ENCODE results near the gene KLHDC10.
"Not testable (repeated sequence)": the region's sequence is repeated elsewhere in the genome, so short reads cannot be mapped to it uniquely, and the experiment has no call there.

KLHDC10 gene

GRCh38 chr7:130141161-130141883 is 71.0 kb downstream of the KLHDC10 start:
- peak in 1 of 2 donors; percentile 21 for DNase-seq (ENCODE audit: low read depth in 2 of 2)

- DNase-seq (ENCODE audit: low read depth in 2 of 2) = no peak
Measured at GRCh38 chr7:130141884-130142653, 71.7 kb downstream of the KLHDC10 start.

- no peak for DNase-seq (ENCODE audit: low read depth in 2 of 2)
Measured at GRCh38 chr7:130142654-130143333, 72.5 kb downstream of the KLHDC10 start.

GRCh38 chr7:130143334-130143732 is 73.0 kb downstream of the KLHDC10 start:
- no peak for DNase-seq (ENCODE audit: low read depth in 2 of 2)

GRCh38 chr7:130143986-130144311 is 73.6 kb downstream of the KLHDC10 start:
- no peak for DNase-seq (ENCODE audit: low read depth in 2 of 2)

- no peak for DNase-seq (ENCODE audit: low read depth in 2 of 2)
Measured at GRCh38 chr7:130144312-130145171, 74.2 kb downstream of the KLHDC10 start.

- no peak for DNase-seq (ENCODE audit: low read depth in 2 of 2)
Measured at GRCh38 chr7:130145424-130146100, 75.2 kb downstream of the KLHDC10 start.

- not testable (repeated sequence) for DNase-seq (ENCODE audit: low read depth in 2 of 2)
Measured at GRCh38 chr7:130146142-130146541, 75.8 kb downstream of the KLHDC10 start.

- DNase-seq (ENCODE audit: low read depth in 2 of 2) = no peak
Measured at GRCh38 chr7:130146693-130147405, 76.5 kb downstream of the KLHDC10 start.

- DNase-seq (ENCODE audit: low read depth in 2 of 2) = no peak
Measured at GRCh38 chr7:130147710-130148325, 77.5 kb downstream of the KLHDC10 start.

GRCh38 chr7:130148561-130148960 is 78.2 kb downstream of the KLHDC10 start:
- DNase-seq (ENCODE audit: low read depth in 2 of 2) = no peak

GRCh38 chr7:130149281-130150139 is 79.2 kb downstream of the KLHDC10 start:
- DNase-seq (ENCODE audit: low read depth in 2 of 2) = no peak

- DNase-seq (ENCODE audit: low read depth in 2 of 2) = no peak
Measured at GRCh38 chr7:130150587-130150986, 80.3 kb downstream of the KLHDC10 start.

- DNase-seq (ENCODE audit: low read depth in 2 of 2) = no peak
Measured at GRCh38 chr7:130151591-130152492, 81.5 kb downstream of the KLHDC10 start.

GRCh38 chr7:130152493-130153210 is 82.3 kb downstream of the KLHDC10 start:
- no peak for DNase-seq (ENCODE audit: low read depth in 2 of 2)

- no peak for DNase-seq (ENCODE audit: low read depth in 2 of 2)
Measured at GRCh38 chr7:130153211-130153908, 83.0 kb downstream of the KLHDC10 start.

- DNase-seq (ENCODE audit: low read depth in 2 of 2) = no peak
Measured at GRCh38 chr7:130154131-130154500, 83.8 kb downstream of the KLHDC10 start.
